Mammary epithelial cell (primary cell): ENCODE results near the gene SNAP47.

ENCODE experiments used
- EZH2 ChIP-seq: IDR thresholded peaks from 2 replicates; pipeline ENCODE4 v1.6.1; 2012; ENCODE audit warnings: low read length, inconsistent platforms, borderline replicate concordance
- TF ChIP-seq, protein P1 (sequence below), 2 donors: IDR thresholded peaks in 1 of 2; conservative IDR thresholded peaks in 1 of 2; 2 replicates each; pipeline ENCODE4 v1.5.1; 2011 to 2012; ENCODE audit warnings: inconsistent platforms in 2 of 2, low read length in 2 of 2, mild to moderate bottlenecking in 2 of 2, control low read depth in 1 of 2, low read depth in 1 of 2; ENCODE audit not compliant: insufficient read depth in 1 of 2; ENCODE audit errors: extremely low read depth in 1 of 2

DNA sequence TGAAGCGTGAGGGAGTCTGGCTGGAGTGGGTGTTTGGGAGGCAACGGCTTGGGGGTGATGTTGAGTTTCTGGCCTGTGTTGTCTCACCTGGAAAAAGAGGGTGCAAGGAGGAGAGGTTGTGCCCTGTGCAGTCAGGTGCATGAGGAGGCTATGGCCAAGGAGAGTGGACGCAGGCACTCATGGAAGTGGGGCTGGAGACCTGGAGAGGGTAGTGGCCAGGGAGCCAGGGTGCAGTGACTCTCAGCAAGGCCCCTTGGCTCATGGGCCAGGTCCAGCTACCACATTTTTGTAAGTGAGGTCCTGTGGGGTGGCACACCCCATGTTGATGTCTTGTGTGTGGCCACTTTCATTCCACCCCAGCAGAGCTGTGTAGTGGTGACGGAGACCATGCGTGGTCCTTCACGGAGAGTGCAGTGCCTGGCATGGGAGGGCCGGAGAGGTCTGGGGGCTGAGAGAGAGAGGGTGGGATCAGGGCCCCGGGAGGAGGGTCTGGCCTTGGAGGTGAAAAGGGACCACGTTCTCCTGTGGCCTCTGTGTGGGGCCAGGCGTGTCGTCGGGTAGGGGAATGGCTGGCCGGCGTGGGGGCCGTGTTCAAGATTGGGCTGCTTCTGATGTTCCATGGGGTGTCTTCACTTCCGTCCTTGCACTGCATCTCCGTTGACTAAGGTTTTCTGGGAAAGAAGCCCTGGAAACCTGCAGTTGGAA is 6.1 kb downstream of the SNAP47 start:
- TF ChIP-seq, protein P1, sequence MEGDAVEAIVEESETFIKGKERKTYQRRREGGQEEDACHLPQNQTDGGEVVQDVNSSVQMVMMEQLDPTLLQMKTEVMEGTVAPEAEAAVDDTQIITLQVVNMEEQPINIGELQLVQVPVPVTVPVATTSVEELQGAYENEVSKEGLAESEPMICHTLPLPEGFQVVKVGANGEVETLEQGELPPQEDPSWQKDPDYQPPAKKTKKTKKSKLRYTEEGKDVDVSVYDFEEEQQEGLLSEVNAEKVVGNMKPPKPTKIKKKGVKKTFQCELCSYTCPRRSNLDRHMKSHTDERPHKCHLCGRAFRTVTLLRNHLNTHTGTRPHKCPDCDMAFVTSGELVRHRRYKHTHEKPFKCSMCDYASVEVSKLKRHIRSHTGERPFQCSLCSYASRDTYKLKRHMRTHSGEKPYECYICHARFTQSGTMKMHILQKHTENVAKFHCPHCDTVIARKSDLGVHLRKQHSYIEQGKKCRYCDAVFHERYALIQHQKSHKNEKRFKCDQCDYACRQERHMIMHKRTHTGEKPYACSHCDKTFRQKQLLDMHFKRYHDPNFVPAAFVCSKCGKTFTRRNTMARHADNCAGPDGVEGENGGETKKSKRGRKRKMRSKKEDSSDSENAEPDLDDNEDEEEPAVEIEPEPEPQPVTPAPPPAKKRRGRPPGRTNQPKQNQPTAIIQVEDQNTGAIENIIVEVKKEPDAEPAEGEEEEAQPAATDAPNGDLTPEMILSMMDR (conservative IDR thresholded peaks at IDR 0.05 in 1 of 2, IDR thresholded peaks at IDR 0.05 in 1 of 2; ENCODE audit: extremely low read depth in 1 of 2, insufficient read depth in 1 of 2, low read depth in 1 of 2, low read length in 2 of 2), result no peak
- no peak for TF ChIP-seq EZH2
